ENCODE measurements around the gene MYO15A. TPM values are rescaled to one million over a fixed set of nuclear protein-coding genes. Genes with fewer than 3 reads are reported as not detected.

The MYO15A gene
- total RNA-seq, 1 donor from 2014 or later: 6.1 TPM

GRCh38 chr17:18107061-18107790 is 1.3 kb upstream of the MYO15A start:
- Histone ChIP-seq H3K27ac (no peak overlapping the region), H3K36me3 (peaks cover 0 to 22% of the 10 kb centered on the region in 2 donors), H3K4me1 (no peaks in the 10 kb centered on the region), H3K4me3 (no peak overlapping the region), H3K9me3 (no peaks in the 10 kb centered on the region), H3K27me3 (no peaks in the 10 kb centered on the region)
- no peak for DNase-seq (ENCODE audit: extremely low spot score in 2 of 2)
- TF ChIP-seq, protein P1, sequence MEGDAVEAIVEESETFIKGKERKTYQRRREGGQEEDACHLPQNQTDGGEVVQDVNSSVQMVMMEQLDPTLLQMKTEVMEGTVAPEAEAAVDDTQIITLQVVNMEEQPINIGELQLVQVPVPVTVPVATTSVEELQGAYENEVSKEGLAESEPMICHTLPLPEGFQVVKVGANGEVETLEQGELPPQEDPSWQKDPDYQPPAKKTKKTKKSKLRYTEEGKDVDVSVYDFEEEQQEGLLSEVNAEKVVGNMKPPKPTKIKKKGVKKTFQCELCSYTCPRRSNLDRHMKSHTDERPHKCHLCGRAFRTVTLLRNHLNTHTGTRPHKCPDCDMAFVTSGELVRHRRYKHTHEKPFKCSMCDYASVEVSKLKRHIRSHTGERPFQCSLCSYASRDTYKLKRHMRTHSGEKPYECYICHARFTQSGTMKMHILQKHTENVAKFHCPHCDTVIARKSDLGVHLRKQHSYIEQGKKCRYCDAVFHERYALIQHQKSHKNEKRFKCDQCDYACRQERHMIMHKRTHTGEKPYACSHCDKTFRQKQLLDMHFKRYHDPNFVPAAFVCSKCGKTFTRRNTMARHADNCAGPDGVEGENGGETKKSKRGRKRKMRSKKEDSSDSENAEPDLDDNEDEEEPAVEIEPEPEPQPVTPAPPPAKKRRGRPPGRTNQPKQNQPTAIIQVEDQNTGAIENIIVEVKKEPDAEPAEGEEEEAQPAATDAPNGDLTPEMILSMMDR (IDR thresholded peaks at IDR 0.05): no peak
- TF ChIP-seq POLR2AphosphoS5 (IDR thresholded peaks at IDR 0.05; ENCODE audit: insufficient read depth in 1 of 2, low read depth in 1 of 2) (no peak), POLR2A (IDR thresholded peaks at IDR 0.05) (no peak)
- intact Hi-C loops (cut with DNase I): no loop called here

- intact Hi-C loops (cut with DNase I): no loop called here
- no peaks in the 10 kb centered on the region for H3K4me1 ChIP-seq
- peaks cover 0 to 22% of the 10 kb centered on the region in 2 donors for H3K36me3 ChIP-seq
- H3K4me3 ChIP-seq: no peak overlapping the region
- DNase-seq (ENCODE audit: extremely low spot score in 2 of 2): no peak
- no peaks in the 10 kb centered on the region for H3K9me3 ChIP-seq
- TF ChIP-seq POLR2A (IDR thresholded peaks at IDR 0.05) (no peak), POLR2AphosphoS5 (IDR thresholded peaks at IDR 0.05; ENCODE audit: insufficient read depth in 1 of 2, low read depth in 1 of 2) (no peak)
- TF ChIP-seq, protein P1 (IDR thresholded peaks at IDR 0.05): no peak
- H3K27me3 ChIP-seq: no peaks in the 10 kb centered on the region
- no peak overlapping the region for H3K27ac ChIP-seq
Observed at GRCh38 chr17:18107971-18108370, 585 bp upstream of the MYO15A start.

DNA sequence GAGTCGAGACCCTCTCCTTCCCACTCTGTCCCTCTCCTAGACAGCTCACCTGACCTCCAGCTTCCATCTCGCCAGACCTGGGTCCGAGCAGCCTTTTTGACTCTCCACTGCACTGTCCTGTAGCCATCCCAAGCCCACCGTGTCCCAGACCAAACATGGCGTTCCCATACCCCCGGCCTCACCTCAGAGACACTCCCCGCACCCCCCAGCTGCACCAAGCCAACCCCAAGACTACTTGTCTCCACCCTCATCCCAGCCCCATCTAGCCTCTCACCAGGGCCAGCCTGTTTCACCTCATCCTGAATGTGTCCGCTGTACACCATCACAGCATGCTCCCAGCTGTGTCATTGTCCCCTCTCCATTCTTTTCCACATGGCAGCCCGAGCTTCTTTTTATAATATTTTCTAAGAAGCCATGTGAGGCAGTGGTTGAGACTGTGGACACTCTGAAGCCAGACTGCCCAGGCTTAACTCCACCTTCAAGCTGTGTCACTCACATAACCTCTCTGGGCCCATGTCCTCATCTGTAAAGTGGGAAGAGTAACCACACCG is 1.5 kb downstream of the MYO15A start:
- DNase-seq (ENCODE audit: extremely low spot score in 2 of 2): no peak
- intact Hi-C loops (cut with DNase I): no loop called here
- TF ChIP-seq, protein P1 (IDR thresholded peaks at IDR 0.05): no peak
- TF ChIP-seq POLR2A (IDR thresholded peaks at IDR 0.05) (no peak), POLR2AphosphoS5 (IDR thresholded peaks at IDR 0.05; ENCODE audit: insufficient read depth in 1 of 2, low read depth in 1 of 2) (no peak)
- Histone ChIP-seq H3K4me3 (no peak overlapping the region), H3K27ac (no peak overlapping the region), H3K36me3 (peaks cover 0 to 12% of the 10 kb centered on the region in 2 donors), H3K4me1 (no peaks in the 10 kb centered on the region), H3K9me3 (no peaks in the 10 kb centered on the region), H3K27me3 (no peaks in the 10 kb centered on the region)

DNA sequence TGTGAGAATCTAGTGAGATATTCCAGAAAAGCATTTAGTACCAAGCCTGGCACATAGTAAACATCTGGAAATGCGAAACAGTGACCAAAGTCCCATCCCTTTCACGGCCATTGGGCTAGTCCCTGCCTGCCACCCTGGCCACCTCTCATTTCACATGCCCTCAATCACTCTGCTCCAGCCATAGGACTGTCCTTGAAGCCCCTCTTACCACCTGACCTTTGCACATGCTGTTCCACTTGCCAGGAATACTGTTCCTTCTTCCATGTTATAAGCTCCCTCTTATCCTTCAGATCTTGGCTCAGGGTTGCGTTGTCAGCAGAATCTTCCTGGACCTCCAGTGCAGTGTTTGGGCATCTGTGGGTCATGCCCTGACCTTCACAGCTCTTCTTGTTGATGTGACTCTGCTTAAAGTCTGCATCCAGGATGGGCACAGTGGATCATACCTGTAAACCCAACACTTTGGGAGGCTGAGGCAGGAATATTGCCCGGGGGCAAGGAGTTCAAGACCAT is 2.1 kb downstream of the MYO15A start:
- Histone ChIP-seq H3K4me1 (no peaks in the 10 kb centered on the region), H3K36me3 (peaks cover 0 to 12% of the 10 kb centered on the region in 2 donors), H3K9me3 (no peaks in the 10 kb centered on the region), H3K4me3 (no peak overlapping the region), H3K27ac (no peak overlapping the region), H3K27me3 (no peaks in the 10 kb centered on the region)
- no peak for TF ChIP-seq POLR2AphosphoS5 (IDR thresholded peaks at IDR 0.05; ENCODE audit: insufficient read depth in 1 of 2, low read depth in 1 of 2)
- TF ChIP-seq POLR2A (IDR thresholded peaks at IDR 0.05): no peak
- TF ChIP-seq, protein P1 (IDR thresholded peaks at IDR 0.05): no peak
- no peak for DNase-seq (ENCODE audit: extremely low spot score in 2 of 2)
- intact Hi-C loops (cut with DNase I): no loop called here
